ENCODE measurements around the gene BRMS1L. TPM values are rescaled to one million over a fixed set of nuclear protein-coding genes. Genes with fewer than 3 reads are reported as not detected.

Gene BRMS1L
- total and polyA plus RNA-seq, 2 of the 4 experiments (the other 2 are of a cell fraction): 1.8 to 6.2 TPM

- no TSS peak for BruUV-seq (replicated peaks)
- peak overlapping the region; percentile 82 for H3K9ac ChIP-seq (ENCODE audit: low read depth, low read length)
- no peaks in the 10 kb centered on the region for H3K36me3 ChIP-seq (ENCODE audit: control insufficient read depth, insufficient read depth, low read length)
- intact Hi-C loops (cut with micrococcal nuclease): loop anchor here (5.0 kb wide), 1 partner anchor 265 kb away; no protein-coding TSS in a partner anchor
- H3K14ac ChIP-seq (replicated peaks; ENCODE audit: low read depth, low read length): peak overlapping the region; percentile 97
- no peaks in the 10 kb centered on the region for H4K20me1 ChIP-seq (ENCODE audit: insufficient read depth, low read length)
- 0 out of 2 replicates have a peak overlapping the region, but pooled peaks have one; percentile 35 for H2BK120ac ChIP-seq (ENCODE audit: low read depth, low read length)
- ChIA-PET CTCF (interaction anchor here (1.7 kb wide), 1 partner anchor 9 kb away, joined by 5 read pairs; no protein-coding TSS in a partner anchor), POLR2A (ENCODE audit: unreplicated experiment) (no interaction called here)
- no peak overlapping the region for H2AK5ac ChIP-seq (ENCODE audit: low read depth, low read length)
- in situ Hi-C loops (cut with MboI; ENCODE audit: low sequenced_read_pairs): no loop called here
- peak overlapping the region; percentile 99; the same call in 1 of the 2 replicates for H3K23ac ChIP-seq (ENCODE audit: low read depth, low read length)
- H3K4me3 ChIP-seq (ENCODE audit: insufficient read depth, low read depth, low read length): peak overlapping the region; percentile 81
- H3K9me1 ChIP-seq (ENCODE audit: insufficient read depth, low read length): peaks cover 3% of the 10 kb centered on the region
- H3K27ac ChIP-seq (ENCODE audit: insufficient read depth, low read length): peak overlapping the region; percentile 70
- H2AK9ac ChIP-seq (replicated peaks; ENCODE audit: low read depth, low read length, poor library complexity): peak overlapping the region; percentile 26
- peak overlapping the region; percentile 22; the same call in 1 of the 2 replicates for H3K18ac ChIP-seq (ENCODE audit: low read depth, low read length)
- H2BK15ac ChIP-seq (ENCODE audit: low read depth, low read length): no peak overlapping the region
- no peaks in the 10 kb centered on the region for H3K4me1 ChIP-seq (ENCODE audit: control insufficient read depth, insufficient read depth, low read length)
- H3K56ac ChIP-seq (ENCODE audit: extremely low read depth, insufficient read depth, low read length): peak overlapping the region; percentile 82; the same call in 1 of the 2 replicates
- DNase-seq (no peak), ATAC-seq (ENCODE audit: low read depth) (peak; percentile 0; the same call in 1 of the 2 replicates)
- H4K91ac ChIP-seq (ENCODE audit: insufficient read depth, low read depth, low read length): 0 out of 2 replicates have a peak overlapping the region, but pooled peaks have one; percentile 65
- peak overlapping the region; percentile 83; the same call in 1 of the 2 replicates for H3K4ac ChIP-seq (ENCODE audit: low read depth, low read length)
- H2BK5ac ChIP-seq (ENCODE audit: low read depth, low read length, poor library complexity, severe bottlenecking): peak overlapping the region; percentile 69
- WGBS, 2 experiments (ENCODE audit: extremely low coverage in 2 of 2, insufficient read length in 1 of 2): 0% methylated on average over 1 of the region's 11 CpGs; no CpG with 5 or more reads in 1 of the 2 experiments
- no peak overlapping the region for H4K5ac ChIP-seq (ENCODE audit: low read depth, low read length)
- dilution Hi-C loops (cut with HindIII; ENCODE audit: low sequenced_read_pairs, unreplicated experiment): no loop called here
- H3K4me2 ChIP-seq (ENCODE audit: low read depth, low read length): peak overlapping the region; percentile 85
- no peak overlapping the region for H2BK20ac ChIP-seq (ENCODE audit: low read depth, low read length)
- H3K79me1 ChIP-seq (ENCODE audit: low read depth in 1 of 2, low read length in 2 of 2): peaks cover 10 to 20% of the 10 kb centered on the region in 2 experiments
- no peaks in the 10 kb centered on the region for H3K9me3 ChIP-seq (ENCODE audit: control insufficient read depth, insufficient read depth, low read length)
- H4K8ac ChIP-seq (ENCODE audit: low read depth in 2 of 2, low read length in 2 of 2): peak overlapping the region; percentile 80 to 82; a peak in 3 of 4 replicates
- no peaks in the 10 kb centered on the region for H3K27me3 ChIP-seq (ENCODE audit: control insufficient read depth, insufficient read depth, low read length)
- no peak for TF ChIP-seq RFX5 (IDR thresholded peaks at IDR 0.05; ENCODE audit: low read depth, low read length)
- TF ChIP-seq MAZ (IDR thresholded peaks at IDR 0.05; ENCODE audit: borderline replicate concordance, low read depth, low read length): no peak
- TF ChIP-seq ELK1 (IDR thresholded peaks at IDR 0.05; ENCODE audit: borderline replicate concordance, low read depth, low read length): no peak
- no peak for TF ChIP-seq USF2 (IDR thresholded peaks at IDR 0.05; ENCODE audit: low read depth, low read length)
- no peak for TF ChIP-seq RCOR1 (IDR thresholded peaks at IDR 0.05; ENCODE audit: insufficient replicate concordance, low read length)
- no peak for TF ChIP-seq MXI1 (IDR thresholded peaks at IDR 0.05; ENCODE audit: borderline replicate concordance, low read depth, low read length)
- TF ChIP-seq FOS (IDR thresholded peaks at IDR 0.05; ENCODE audit: low read depth, low read length): no peak
- TF ChIP-seq MAFK (IDR thresholded peaks at IDR 0.05; ENCODE audit: low read depth, low read length): no peak
- TF ChIP-seq POLR2A (IDR thresholded peaks at IDR 0.05; ENCODE audit: low read depth, low read length): no peak
- no peak for TF ChIP-seq CTCF (conservative IDR thresholded peaks at IDR 0.05; ENCODE audit: low read depth, low read length)
- TF ChIP-seq NFE2L2 (IDR thresholded peaks at IDR 0.05; ENCODE audit: low read depth, low read length): no peak
- no peak for TF ChIP-seq SMC3 (IDR thresholded peaks at IDR 0.05; ENCODE audit: low read depth, low read length)
- no peak for TF ChIP-seq BHLHE40 (IDR thresholded peaks at IDR 0.05; ENCODE audit: low read depth, low read length)
- TF ChIP-seq RAD21 (IDR thresholded peaks at IDR 0.05; ENCODE audit: low read length): no peak
- no peak for TF ChIP-seq CHD1 (IDR thresholded peaks at IDR 0.05; ENCODE audit: low read depth, low read length)
- TF ChIP-seq CEBPB (IDR thresholded peaks at IDR 0.05; ENCODE audit: low read depth, low read length): no peak
- H2AFZ ChIP-seq (replicated peaks; ENCODE audit: low read length, poor library complexity): peak overlapping the region; percentile 98
Observed at GRCh38 chr14:35826952-35827416, 846 bp downstream of the BRMS1L start.

All from IMR-90 (cell line).